OCI-LY7 (cell line): Measurements from ENCODE around the gene SRCAP. TPM values are rescaled to one million over a fixed set of nuclear protein-coding genes. Genes with fewer than 3 reads are reported as not detected.

Source experiments
- BruUV-seq: library from RNA; stranded (reverse); fragments of 400-500 nt; replicated peaks from 2 replicates; lab custom pipeline; 2021; lab: Mats Ljungman, UMichigan
- CTCF ChIA-PET: fragments of 300-600 bp; sonication (Branson Sonifier 250); formaldehyde crosslinking; loops from one replicate; lab custom pipeline; 2022; ENCODE audit warnings: antibody characterized with exemption; ENCODE audit not compliant: unreplicated experiment; lab: Charles Lee
- POLR2A ChIA-PET: fragments of 300-600 bp; sonication (Branson Sonifier 250); formaldehyde crosslinking; loops from one replicate; lab custom pipeline; 2022; ENCODE audit warnings: antibody characterized with exemption; lab: Charles Lee
- DNase-seq: peaks from one replicate; pipeline ENCODE4 v3.0.0-alpha.2; 2015; ENCODE audit warnings: low spot score
- H2AFZ ChIP-seq: fragments of 200-600 bp; sonication (generic), shearing (Covaris generic); 2 replicates; pipeline ENCODE4 v1.6.1; 2014; ENCODE audit warnings: mild to moderate bottlenecking, antibody characterized with exemption, low read length, moderate library complexity
- H3K27ac ChIP-seq: fragments of 200-600 bp; sonication (generic); 2 replicates; pipeline ENCODE4 v1.5.1; 2014; ENCODE audit warnings: mixed run types, low read depth, mild to moderate bottlenecking, moderate library complexity, low read length, inconsistent platforms; ENCODE audit not compliant: poor library complexity, severe bottlenecking
- H3K36me3 ChIP-seq: fragments of 200-600 bp; sonication (generic); 2 replicates; pipeline ENCODE4 v1.6.1; 2014; ENCODE audit warnings: mild to moderate bottlenecking, antibody characterized with exemption, low read length, moderate library complexity, mixed read lengths; ENCODE audit not compliant: insufficient read depth
- H3K4me1 ChIP-seq: fragments of 200-600 bp; sonication (generic); 2 replicates; pipeline ENCODE4 v1.5.1; 2014; ENCODE audit warnings: mild to moderate bottlenecking, low read length; ENCODE audit not compliant: insufficient read depth, poor library complexity, severe bottlenecking
- H3K4me2 ChIP-seq: fragments of 200-600 bp; sonication (generic); 2 replicates; pipeline ENCODE4 v1.6.1; 2014; ENCODE audit warnings: mild to moderate bottlenecking, low read length
- H3K4me3 ChIP-seq: fragments of 200-600 bp; sonication (generic); 2 replicates; pipeline ENCODE4 v1.5.1; 2014; ENCODE audit warnings: mild to moderate bottlenecking, low read depth, low read length; ENCODE audit not compliant: poor library complexity, severe bottlenecking
- H3K79me2 ChIP-seq: fragments of 200-600 bp; sonication (generic); 2 replicates; pipeline ENCODE4 v1.6.1; 2016; ENCODE audit warnings: low read depth, mild to moderate bottlenecking, low read length, moderate library complexity, mixed read lengths; ENCODE audit not compliant: insufficient read depth
- H3K9me2 ChIP-seq: fragments of 200-600 bp; sonication (generic); 2 replicates; pipeline ENCODE4 v1.6.1; 2016; ENCODE audit warnings: mild to moderate bottlenecking, low read length, mixed read lengths; ENCODE audit not compliant: insufficient read depth
- H3K9me3 ChIP-seq: fragments of 200-600 bp; sonication (generic); 2 replicates; pipeline ENCODE4 v1.6.1; 2014; ENCODE audit warnings: mild to moderate bottlenecking, mixed run types, low read length, mixed read lengths
- H4K20me1 ChIP-seq: fragments of 200-600 bp; sonication (generic); 2 replicates; pipeline ENCODE4 v1.6.1; 2014; ENCODE audit warnings: mild to moderate bottlenecking, antibody characterized with exemption, low read length, moderate library complexity, mixed read lengths; ENCODE audit not compliant: insufficient read depth
- CTCF ChIP-seq: fragments of 200-600 bp; sonication (generic); conservative IDR thresholded peaks from 2 replicates; pipeline ENCODE4 v1.5.1; 2014; ENCODE audit warnings: mild to moderate bottlenecking, antibody characterized with exemption, low read length, moderate library complexity, mixed read lengths
- EZH2phosphoT487 ChIP-seq: fragments of 200-600 bp; sonication (generic); IDR thresholded peaks from 2 replicates; pipeline ENCODE4 v1.6.1; 2018; ENCODE audit warnings: low read depth, borderline replicate concordance, mild to moderate bottlenecking, mixed run types, antibody characterized with exemption, low read length, moderate library complexity, mixed read lengths
- intact Hi-C: fragments of 100-400 bp; cut with micrococcal nuclease; formaldehyde crosslinking; loops from one replicate; pipeline ENCODE4 v1.10.0; 2022; ENCODE audit not compliant: unreplicated experiment
- total RNA-seq, 2 experiments: library from RNA; depleted of rRNA in 1 of 2; stranded (reverse); fragments of >200 nt in 1 of 2; shearing (Covaris generic) in 1 of 2; gene quantifications; 2 replicates each; pipeline ENCODE4 v1.2.3, GENCODE V29; 2014 to 2022

Gene SRCAP
- total RNA-seq, 2 experiments from 2014 or later, result 41.8 to 93.7 TPM

GRCh38 chr16:30747799-30748633 lies 49.0 kb downstream of the SRCAP start, which contains the start of gene PHKG2:
Gene PHKG2, plus strand, starts transcription at chr16:30748425. Its CDS starts 396 bp downstream, at chr16:30748821.
- intact Hi-C loops, result loop anchor here (1.0 to 2.0 kb wide), 3 partner anchors 15 to 66 kb away; partner anchors contain the start of genes CFAP119 and RNF40
- Histone ChIP-seq H3K36me3 (peaks cover 44% of the 10 kb centered on the region), H3K4me2 (peak within 1 kb of the TSS; percentile 82), H3K27ac (peak within 1 kb of the TSS; percentile 40), H3K4me1 (peaks cover 15% of the 10 kb centered on the region), H3K79me2 (peaks cover 13% of the 10 kb centered on the region), H3K9me2 (no peaks in the 10 kb centered on the region), H3K4me3 (peak within 1 kb of the TSS; percentile 87), H3K9me3 (no peaks in the 10 kb centered on the region), H4K20me1 (0 out of 2 replicates have a peak, but pooled peaks cover 4% of the 10 kb centered on the region), H2AFZ (peak within 1 kb of the TSS; percentile 76)
- POLR2A ChIA-PET, result interaction anchor here (0.5 to 1.5 kb wide), 13 partner anchors 11 to 69 kb away, joined by 3 to 6 read pairs (median 3); partner anchors contain the start of gene RNF40
- DNase-seq, result peak; percentile 99
- CTCF ChIA-PET, result interaction anchor here (1.2 to 1.5 kb wide), 2 partner anchors 51 to 194 kb away, joined by 3 to 4 read pairs; no protein-coding TSS in a partner anchor
- no TSS peak for BruUV-seq
- TF ChIP-seq CTCF (no peak), EZH2phosphoT487 (no peak)

GRCh38 chr16:30748634-30749445 lies 49.9 kb downstream of the SRCAP start:
- TF ChIP-seq CTCF (no peak), EZH2phosphoT487 (no peak)
- Histone ChIP-seq H2AFZ (no peak overlapping the region), H3K9me3 (no peaks in the 10 kb centered on the region), H3K4me2 (peak overlapping the region; percentile 82), H3K9me2 (no peaks in the 10 kb centered on the region), H3K4me3 (peak overlapping the region; percentile 87), H4K20me1 (0 out of 2 replicates have a peak, but pooled peaks cover 4% of the 10 kb centered on the region), H3K27ac (no peak overlapping the region), H3K4me1 (peaks cover 15% of the 10 kb centered on the region), H3K79me2 (peaks cover 13% of the 10 kb centered on the region), H3K36me3 (peaks cover 46% of the 10 kb centered on the region)
- DNase-seq, result peak; percentile 25
- CTCF ChIA-PET, result interaction anchor here (0.5 to 1.2 kb wide), 2 partner anchors 29 to 193 kb away, joined by 3 to 5 read pairs; no protein-coding TSS in a partner anchor
- POLR2A ChIA-PET, result interaction anchor here (0.5 to 1.3 kb wide), 7 partner anchors 11 to 32 kb away, joined by 3 to 6 read pairs (median 3); partner anchors contain the start of gene RNF40
- no TSS peak for BruUV-seq
- intact Hi-C loops, result loop anchor here (1.0 to 2.0 kb wide), 3 partner anchors 14 to 65 kb away; partner anchors contain the start of genes CFAP119 and RNF40
